Measurements from ENCODE around the gene POLR1H.

- peak; percentile 54 to 61 for TF ChIP-seq POLR2A (IDR thresholded peaks at IDR 0.05)
- TF ChIP-seq, protein P1, sequence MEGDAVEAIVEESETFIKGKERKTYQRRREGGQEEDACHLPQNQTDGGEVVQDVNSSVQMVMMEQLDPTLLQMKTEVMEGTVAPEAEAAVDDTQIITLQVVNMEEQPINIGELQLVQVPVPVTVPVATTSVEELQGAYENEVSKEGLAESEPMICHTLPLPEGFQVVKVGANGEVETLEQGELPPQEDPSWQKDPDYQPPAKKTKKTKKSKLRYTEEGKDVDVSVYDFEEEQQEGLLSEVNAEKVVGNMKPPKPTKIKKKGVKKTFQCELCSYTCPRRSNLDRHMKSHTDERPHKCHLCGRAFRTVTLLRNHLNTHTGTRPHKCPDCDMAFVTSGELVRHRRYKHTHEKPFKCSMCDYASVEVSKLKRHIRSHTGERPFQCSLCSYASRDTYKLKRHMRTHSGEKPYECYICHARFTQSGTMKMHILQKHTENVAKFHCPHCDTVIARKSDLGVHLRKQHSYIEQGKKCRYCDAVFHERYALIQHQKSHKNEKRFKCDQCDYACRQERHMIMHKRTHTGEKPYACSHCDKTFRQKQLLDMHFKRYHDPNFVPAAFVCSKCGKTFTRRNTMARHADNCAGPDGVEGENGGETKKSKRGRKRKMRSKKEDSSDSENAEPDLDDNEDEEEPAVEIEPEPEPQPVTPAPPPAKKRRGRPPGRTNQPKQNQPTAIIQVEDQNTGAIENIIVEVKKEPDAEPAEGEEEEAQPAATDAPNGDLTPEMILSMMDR (IDR thresholded peaks at IDR 0.05): no peak
Measured at GRCh38 chr6:30113003-30113759, 52.1 kb downstream of the POLR1H start, which contains the start of gene TRIM31.

Data from Peyer's patch (tissue), 4 donors.